Smooth muscle cell (in vitro differentiated cells): ENCODE measurements around the gene DCHS2. TPM values are rescaled to one million over a fixed set of nuclear protein-coding genes. Genes with fewer than 3 reads are reported as not detected.

Experiments used
- DNase-seq: peaks from one replicate; lab custom pipeline; 2025; ENCODE audit not compliant: unreplicated experiment; lab: John Stamatoyannopoulos, UW
- H2AFZ ChIP-seq: fragments of 200-600 bp; sonication (generic); 2 replicates; pipeline ENCODE4 v1.6.0; 2016; ENCODE audit warnings: antibody characterized with exemption, low read depth, mild to moderate bottlenecking
- H3F3A ChIP-seq: fragments of 200-600 bp; sonication (generic); 2 replicates; pipeline ENCODE4 v1.6.0; 2017; ENCODE audit warnings: antibody characterized with exemption, low read depth
- H3K27ac ChIP-seq: fragments of 200-600 bp; sonication (generic); 2 replicates; pipeline ENCODE4 v1.5.1; 2016; ENCODE audit warnings: low read depth, mild to moderate bottlenecking
- H3K27me3 ChIP-seq: fragments of 200-600 bp; sonication (generic); 2 replicates; pipeline ENCODE4 v1.6.1; 2016; ENCODE audit warnings: low read depth, mild to moderate bottlenecking
- H3K36me3 ChIP-seq: fragments of 200-600 bp; sonication (generic); 2 replicates; pipeline ENCODE4 v1.5.1; 2016; ENCODE audit warnings: low read depth
- H3K4me1 ChIP-seq: fragments of 200-600 bp; sonication (generic); 2 replicates; pipeline ENCODE4 v1.5.1; 2016; ENCODE audit warnings: low read depth
- H3K4me2 ChIP-seq: fragments of 200-600 bp; sonication (generic); 2 replicates; pipeline ENCODE4 v1.6.0; 2016; ENCODE audit warnings: mild to moderate bottlenecking
- H3K4me3 ChIP-seq: fragments of 200-600 bp; sonication (generic); 2 replicates; pipeline ENCODE4 v1.5.1; 2016; ENCODE audit warnings: mild to moderate bottlenecking
- H3K79me2 ChIP-seq: fragments of 200-600 bp; sonication (generic); 2 replicates; pipeline ENCODE4 v1.6.0; 2016; ENCODE audit warnings: low read depth, mild to moderate bottlenecking
- H3K9ac ChIP-seq: fragments of 200-600 bp; sonication (generic); 2 replicates; pipeline ENCODE4 v1.6.0; 2016; ENCODE audit warnings: low read depth
- H3K9me3 ChIP-seq: fragments of 200-600 bp; sonication (generic); replicated peaks from 2 replicates; pipeline ENCODE4 v1.5.1; 2016; ENCODE audit warnings: low read depth
- H4K20me1 ChIP-seq: fragments of 200-600 bp; sonication (generic); 2 replicates; pipeline ENCODE4 v1.6.0; 2016; ENCODE audit warnings: low read depth
- WGBS: methylation state at CpG from one replicate; pipeline ENCODE4 v1.1.7; 2016; ENCODE audit warnings: low lambda C conversion rate; 5-methylcytosine and 5-hydroxymethylcytosine counted together
- polyA plus RNA-seq: library from polyadenylated mRNA; unstranded; fragments of >200 nt; fragmentation: Nextera tagmentation; extraction: Ambion mirVana; gene quantifications from 2 replicates; pipeline ENCODE4 v1.2.1, GENCODE V29; 2016
- total RNA-seq: library from RNA; depleted of rRNA; stranded (reverse); fragments of >200 nt; gene quantifications from 2 replicates; pipeline ENCODE4 v1.2.3, GENCODE V29; 2014
- TF ChIP-seq, protein P1 (sequence below): fragments of 200-600 bp; sonication (generic); IDR thresholded peaks from 2 replicates; pipeline ENCODE4 v1.5.1; 2017; ENCODE audit warnings: borderline replicate concordance, mild to moderate bottlenecking, antibody characterized with exemption; ENCODE audit not compliant: insufficient read depth, poor library complexity, severe bottlenecking

Gene DCHS2
- total and polyA plus RNA-seq, 2 experiments from 2014 or later: 0.45 to 1.3 TPM

DNA sequence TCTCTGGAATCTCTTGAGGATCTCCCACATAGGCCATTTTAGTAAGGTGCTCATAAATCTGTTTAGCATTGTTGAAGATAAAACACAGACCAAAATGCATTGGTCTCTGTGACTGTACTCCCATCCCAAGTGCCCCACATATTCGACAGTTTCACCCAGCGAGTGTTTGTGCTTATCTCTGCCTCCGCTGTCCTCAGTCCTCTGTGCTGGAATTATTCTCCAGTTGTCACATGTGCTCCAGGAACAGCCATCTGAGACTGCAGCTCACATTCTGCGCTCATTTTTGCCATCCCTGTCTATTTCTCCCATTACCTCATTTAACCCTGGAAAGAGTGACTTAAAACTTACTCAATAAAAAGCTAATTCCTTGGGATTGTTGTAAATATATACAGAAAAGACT, 27.6 kb upstream of the DCHS2 start:
- Histone ChIP-seq H3K27ac (no peak overlapping the region), H3F3A (no peaks in the 10 kb centered on the region), H3K9ac (no peak overlapping the region), H3K4me3 (no peak overlapping the region), H3K27me3 (no peaks in the 10 kb centered on the region), H2AFZ (no peak overlapping the region), H3K4me2 (no peak overlapping the region), H3K79me2 (no peaks in the 10 kb centered on the region), H3K4me1 (peaks cover 6% of the 10 kb centered on the region), H4K20me1 (no peaks in the 10 kb centered on the region), H3K36me3 (no peaks in the 10 kb centered on the region), H3K9me3 (no peaks in the 10 kb centered on the region)
- DNase-seq: no peak
- WGBS: 41% methylated on average over 4 of the region's 4 CpGs
- TF ChIP-seq, protein P1, sequence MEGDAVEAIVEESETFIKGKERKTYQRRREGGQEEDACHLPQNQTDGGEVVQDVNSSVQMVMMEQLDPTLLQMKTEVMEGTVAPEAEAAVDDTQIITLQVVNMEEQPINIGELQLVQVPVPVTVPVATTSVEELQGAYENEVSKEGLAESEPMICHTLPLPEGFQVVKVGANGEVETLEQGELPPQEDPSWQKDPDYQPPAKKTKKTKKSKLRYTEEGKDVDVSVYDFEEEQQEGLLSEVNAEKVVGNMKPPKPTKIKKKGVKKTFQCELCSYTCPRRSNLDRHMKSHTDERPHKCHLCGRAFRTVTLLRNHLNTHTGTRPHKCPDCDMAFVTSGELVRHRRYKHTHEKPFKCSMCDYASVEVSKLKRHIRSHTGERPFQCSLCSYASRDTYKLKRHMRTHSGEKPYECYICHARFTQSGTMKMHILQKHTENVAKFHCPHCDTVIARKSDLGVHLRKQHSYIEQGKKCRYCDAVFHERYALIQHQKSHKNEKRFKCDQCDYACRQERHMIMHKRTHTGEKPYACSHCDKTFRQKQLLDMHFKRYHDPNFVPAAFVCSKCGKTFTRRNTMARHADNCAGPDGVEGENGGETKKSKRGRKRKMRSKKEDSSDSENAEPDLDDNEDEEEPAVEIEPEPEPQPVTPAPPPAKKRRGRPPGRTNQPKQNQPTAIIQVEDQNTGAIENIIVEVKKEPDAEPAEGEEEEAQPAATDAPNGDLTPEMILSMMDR: no peak

DNA sequence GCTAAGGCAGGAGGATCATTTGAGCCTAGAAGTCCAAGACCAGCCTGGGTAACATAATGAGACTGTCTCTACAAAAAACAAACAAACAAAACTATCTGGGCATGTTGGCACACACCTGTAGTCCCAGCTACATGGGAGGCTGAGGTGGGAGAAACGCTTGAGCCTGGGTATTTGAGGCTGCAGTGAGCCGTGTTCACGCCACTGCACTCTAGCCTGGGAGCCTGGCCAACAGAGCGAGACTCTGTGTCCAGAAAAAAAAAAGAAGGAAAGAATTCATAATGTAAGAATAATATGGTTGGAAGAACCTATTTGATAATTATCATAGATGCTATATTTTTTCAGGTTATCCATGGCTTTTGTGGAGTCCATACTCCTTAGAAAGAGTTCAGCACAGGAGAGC, 26.0 kb upstream of the DCHS2 start:
- Histone ChIP-seq H3K79me2 (no peaks in the 10 kb centered on the region), H3K4me3 (no peak overlapping the region), H3K4me2 (no peak overlapping the region), H4K20me1 (no peaks in the 10 kb centered on the region), H3K9ac (no peak overlapping the region), H3K9me3 (no peaks in the 10 kb centered on the region), H3K36me3 (no peaks in the 10 kb centered on the region), H3K27ac (no peak overlapping the region), H3K27me3 (no peaks in the 10 kb centered on the region), H2AFZ (no peak overlapping the region), H3F3A (no peaks in the 10 kb centered on the region), H3K4me1 (peaks cover 6% of the 10 kb centered on the region)
- no peak for DNase-seq
- TF ChIP-seq, protein P1: no peak
- 96% methylated on average over 4 of the region's 4 CpGs for WGBS

DNA sequence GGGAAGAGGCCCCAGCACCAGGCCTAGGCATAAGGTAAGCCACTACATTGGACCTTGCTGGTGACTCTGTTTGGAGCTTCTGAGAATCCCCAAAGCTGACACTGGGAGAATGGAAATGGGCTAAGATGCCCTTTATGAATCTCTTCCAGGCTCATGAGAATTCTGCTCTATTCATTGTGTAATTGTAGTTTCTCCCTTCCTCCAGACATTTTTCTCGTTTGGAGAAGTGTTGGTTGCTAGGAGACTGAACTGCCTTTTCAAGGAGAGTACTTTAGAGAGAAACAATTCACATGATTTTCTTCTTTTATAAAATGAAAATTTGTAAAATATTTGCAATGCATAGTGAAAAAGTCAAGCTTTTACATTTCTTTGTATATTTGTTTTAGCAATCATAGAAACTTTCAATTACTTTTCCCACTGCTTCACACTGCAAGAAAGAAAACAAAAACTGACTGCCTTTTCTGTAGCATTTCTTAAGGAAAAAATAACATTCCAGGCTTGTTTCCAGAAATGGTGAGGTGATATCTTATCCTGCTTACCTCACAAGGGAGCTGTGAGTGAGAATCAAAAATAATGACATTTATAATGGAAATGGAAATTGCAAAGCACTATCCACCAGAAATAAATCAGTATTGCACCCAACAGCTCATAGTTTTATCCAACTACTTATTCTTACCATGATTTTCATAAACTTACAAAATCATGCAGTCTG, 24.9 kb upstream of the DCHS2 start:
- H3K27me3 ChIP-seq: no peaks in the 10 kb centered on the region
- no peak overlapping the region for H3K27ac ChIP-seq
- TF ChIP-seq, protein P1: no peak
- H4K20me1 ChIP-seq: no peaks in the 10 kb centered on the region
- no peaks in the 10 kb centered on the region for H3F3A ChIP-seq
- peaks cover 6% of the 10 kb centered on the region for H3K4me1 ChIP-seq
- H3K79me2 ChIP-seq: no peaks in the 10 kb centered on the region
- H3K9me3 ChIP-seq: no peaks in the 10 kb centered on the region
- no peak for DNase-seq
- whole genome bisulfite sequencing: 40% methylated on average over 1 of the region's 1 CpG
- no peaks in the 10 kb centered on the region for H3K36me3 ChIP-seq
- no peak overlapping the region for H2AFZ ChIP-seq
- no peak overlapping the region for H3K9ac ChIP-seq
- no peak overlapping the region for H3K4me3 ChIP-seq
- no peak overlapping the region for H3K4me2 ChIP-seq

DNA sequence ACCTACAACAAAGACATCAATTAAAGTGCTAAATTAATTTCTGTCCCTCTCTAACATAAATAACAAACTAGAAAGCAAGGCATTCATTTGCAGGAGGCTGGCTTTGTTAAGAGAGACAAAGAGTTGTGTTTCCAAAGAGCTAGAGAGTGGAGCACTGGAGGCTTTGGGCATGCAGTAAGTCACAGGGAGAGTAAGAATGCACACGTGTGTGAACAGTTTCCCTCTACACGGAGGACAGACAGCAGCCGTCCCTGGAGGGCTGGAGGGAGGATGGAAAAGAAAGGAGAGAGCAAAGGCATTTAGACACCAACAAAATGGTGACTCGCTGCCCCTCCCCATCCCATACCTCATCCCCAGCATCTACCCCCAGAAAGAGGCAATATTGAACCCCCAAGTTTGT, 20.4 kb upstream of the DCHS2 start:
- Histone ChIP-seq H3F3A (no peaks in the 10 kb centered on the region), H3K4me1 (no peaks in the 10 kb centered on the region), H3K36me3 (no peaks in the 10 kb centered on the region), H3K27ac (no peak overlapping the region), H2AFZ (no peak overlapping the region), H3K79me2 (no peaks in the 10 kb centered on the region), H3K9ac (no peak overlapping the region), H3K27me3 (no peaks in the 10 kb centered on the region), H4K20me1 (no peaks in the 10 kb centered on the region), H3K4me2 (no peak overlapping the region), H3K4me3 (no peak overlapping the region), H3K9me3 (no peaks in the 10 kb centered on the region)
- no peak for DNase-seq
- TF ChIP-seq, protein P1: no peak
- WGBS: 75% methylated on average over 4 of the region's 4 CpGs
